H1 (cell line): ENCODE results near the gene KCNQ1. TPM values are rescaled to one million over a fixed set of nuclear protein-coding genes. Genes with fewer than 3 reads are reported as not detected.

ENCODE experiments used
- CTCF ChIA-PET: fragments of 300-600 bp; sonication (Branson Sonifier 250); formaldehyde crosslinking; loops from one replicate; lab custom pipeline; 2021; ENCODE audit not compliant: partially characterized antibody; lab: Charles Lee
- POLR2A ChIA-PET: fragments of 300-600 bp; sonication (Branson Sonifier 250); formaldehyde crosslinking; loops from one replicate; lab custom pipeline; 2021; ENCODE audit warnings: inconsistent platforms; ENCODE audit not compliant: partially characterized antibody; lab: Charles Lee
- DNase-seq, 2 experiments: peaks; one replicate each; pipeline versions ENCODE4 v3.0.0 to v3.0.0-alpha.2; 2010 to 2022; ENCODE audit warnings: low spot score in 2 of 2, low read depth in 1 of 2, mixed read lengths in 1 of 2
- FAIRE-seq: peaks from 2 replicates; lab custom pipeline; 2011; peaks lifted over from hg19 to GRCh38; lab: Jason Lieb, UNC
- H2AFZ ChIP-seq: 2 replicates; pipeline ENCODE4 v1.8.1; 2012; ENCODE audit warnings: low read length, inconsistent platforms
- H2AK5ac ChIP-seq: 2 replicates; pipeline ENCODE4 v1.6.1; 2013; ENCODE audit warnings: low read depth, low read length
- H2BK120ac ChIP-seq: replicated peaks from 2 replicates; pipeline ENCODE3; 2013; ENCODE audit warnings: low read depth, low read length, inconsistent platforms
- H2BK12ac ChIP-seq: 2 replicates; pipeline ENCODE4 v1.6.1; 2013; ENCODE audit warnings: low read depth, low read length
- H2BK15ac ChIP-seq: 2 replicates; pipeline ENCODE4 v1.6.1; 2013; ENCODE audit warnings: low read length
- H2BK20ac ChIP-seq: 2 replicates; pipeline ENCODE4 v1.6.1; 2013; ENCODE audit warnings: low read length
- H2BK5ac ChIP-seq: 2 replicates; pipeline ENCODE4 v1.6.1; 2013; ENCODE audit warnings: low read depth, low read length
- H3K14ac ChIP-seq: 2 replicates; pipeline ENCODE4 v1.6.1; 2013; ENCODE audit warnings: inconsistent platforms; ENCODE audit not compliant: insufficient read length
- H3K18ac ChIP-seq: 2 replicates; pipeline ENCODE4 v1.6.1; 2013; ENCODE audit warnings: low read length; ENCODE audit errors: extremely low read depth
- H3K23ac ChIP-seq: 2 replicates; pipeline ENCODE4 v1.6.1; 2013; ENCODE audit warnings: inconsistent platforms; ENCODE audit not compliant: insufficient read length
- H3K23me2 ChIP-seq: 2 replicates; pipeline ENCODE4 v1.6.1; 2013; ENCODE audit warnings: low read depth, low read length
- H3K27ac ChIP-seq: 2 replicates; pipeline ENCODE4 v1.6.1; 2011; ENCODE audit warnings: low read depth, low read length, inconsistent platforms
- H3K27me3 ChIP-seq, 4 experiments: replicated peaks in 1 of 4; 1 replicate in 1 of 4; 2 replicates in 3 of 4; pipeline versions ENCODE4 v1.6.1 to v1.8.1; 2011 to 2013; ENCODE audit warnings: low read length in 3 of 4, mild to moderate bottlenecking in 3 of 4, inconsistent platforms in 2 of 4, mixed read lengths in 2 of 4, moderate library complexity in 1 of 4; ENCODE audit not compliant: control insufficient read depth in 3 of 4, insufficient read depth in 3 of 4; ENCODE audit errors: extremely low read depth in 1 of 4
- H3K36me3 ChIP-seq, 4 experiments: 2 replicates each; pipeline versions ENCODE4 v1.6.1 to v1.8.1; 2011 to 2013; ENCODE audit warnings: mild to moderate bottlenecking in 4 of 4, low read length in 3 of 4, moderate library complexity in 2 of 4, control low read depth in 1 of 4, inconsistent platforms in 1 of 4; ENCODE audit not compliant: insufficient read depth in 4 of 4, control insufficient read depth in 2 of 4
- H3K4ac ChIP-seq: replicated peaks from 2 replicates; pipeline ENCODE3; 2013; ENCODE audit warnings: low read length, low read depth, mixed read lengths, inconsistent platforms; ENCODE audit not compliant: insufficient read length
- H3K4me1 ChIP-seq, 4 experiments: replicated peaks in 1 of 4; 1 replicate in 1 of 4; 2 replicates in 3 of 4; pipeline versions ENCODE4 v1.6.1 to v1.8.1; 2011 to 2013; ENCODE audit warnings: low read length in 3 of 4, inconsistent platforms in 2 of 4, mixed read lengths in 1 of 4; ENCODE audit not compliant: insufficient read depth in 4 of 4, control insufficient read depth in 3 of 4
- H3K4me2 ChIP-seq, 2 experiments: 2 replicates each; pipeline versions ENCODE4 v1.6.1 to v1.8.1; 2011 to 2013; ENCODE audit warnings: low read depth in 2 of 2, low read length in 2 of 2, control low read depth in 1 of 2, inconsistent platforms in 1 of 2, mild to moderate bottlenecking in 1 of 2; ENCODE audit not compliant: insufficient read depth in 1 of 2
- H3K4me3 ChIP-seq, 4 experiments: fragments of 200-600, 300-600 bp in 1 of 4; sonication (generic), shearing (Covaris generic), sonication (Bioruptor Twin) in 1 of 4; 2 replicates each; pipeline versions ENCODE4 v1.5.1 to v1.8.1; 2011 to 2016; ENCODE audit warnings: low read length in 4 of 4, low read depth in 3 of 4, control low read depth in 2 of 4, inconsistent platforms in 2 of 4, mild to moderate bottlenecking in 2 of 4, mixed read lengths in 1 of 4, moderate library complexity in 1 of 4; ENCODE audit not compliant: insufficient read depth in 2 of 4; ENCODE audit errors: extremely low read depth in 1 of 4
- H3K56ac ChIP-seq: replicated peaks from 2 replicates; pipeline ENCODE3; 2013; ENCODE audit warnings: low read depth, mild to moderate bottlenecking, mixed read lengths, low read length, inconsistent platforms; ENCODE audit not compliant: insufficient read length
- H3K79me1 ChIP-seq: 2 replicates; pipeline ENCODE4 v1.6.1; 2013; ENCODE audit warnings: low read depth, low read length, control low read depth
- H3K79me2 ChIP-seq, 2 experiments: 2 replicates each; pipeline versions ENCODE4 v1.6.1 to v1.8.1; 2012 to 2013; ENCODE audit warnings: low read length in 2 of 2, mild to moderate bottlenecking in 2 of 2, inconsistent platforms in 1 of 2; ENCODE audit not compliant: insufficient read depth in 2 of 2, control insufficient read depth in 1 of 2
- H3K9ac ChIP-seq, 4 experiments: replicated peaks in 1 of 4; 1 replicate in 1 of 4; 2 replicates in 3 of 4; pipeline versions ENCODE4 v1.6.1 to v1.8.1; 2011 to 2013; ENCODE audit warnings: low read depth in 3 of 4, low read length in 3 of 4, control low read depth in 2 of 4, mild to moderate bottlenecking in 2 of 4, moderate library complexity in 2 of 4, inconsistent platforms in 1 of 4; ENCODE audit errors: extremely low read depth in 1 of 4
- H3K9me3 ChIP-seq, 2 experiments: 2 replicates each; pipeline versions ENCODE4 v1.6.1 to v1.8.1; 2012 to 2013; ENCODE audit warnings: mild to moderate bottlenecking in 2 of 2, moderate library complexity in 2 of 2, control low read depth in 1 of 2, inconsistent platforms in 1 of 2, low read depth in 1 of 2, low read length in 1 of 2, mixed read lengths in 1 of 2; ENCODE audit not compliant: insufficient read depth in 2 of 2
- H4K20me1 ChIP-seq, 2 experiments: replicated peaks in 1 of 2; 2 replicates each; pipeline versions ENCODE3 to v1.8.1; 2011 to 2013; ENCODE audit warnings: inconsistent platforms in 2 of 2, low read length in 2 of 2, mild to moderate bottlenecking in 1 of 2; ENCODE audit not compliant: insufficient read depth in 2 of 2, control insufficient read depth in 1 of 2
- H4K5ac ChIP-seq: 2 replicates; pipeline ENCODE4 v1.6.1; 2013; ENCODE audit warnings: low read length, low read depth, mixed read lengths, inconsistent platforms; ENCODE audit not compliant: insufficient read length
- H4K8ac ChIP-seq: 2 replicates; pipeline ENCODE4 v1.8.0; 2013; ENCODE audit warnings: mild to moderate bottlenecking, moderate library complexity, low read length, inconsistent platforms; ENCODE audit not compliant: insufficient read depth; ENCODE audit errors: extremely low read depth
- H4K91ac ChIP-seq: replicated peaks from 2 replicates; pipeline ENCODE3; 2013; ENCODE audit warnings: low read length, mixed read lengths, inconsistent platforms; ENCODE audit not compliant: insufficient read length
- JUND ChIP-seq: IDR thresholded peaks from 2 replicates; pipeline ENCODE4 v1.6.1; 2011; ENCODE audit warnings: mild to moderate bottlenecking, improper control_type of control experiment, low read length
- WGBS, 2 experiments: shearing (Covaris generic) in 1 of 2; methylation state at CpG; one replicate each; pipeline versions ENCODE4 v1.1.6 to v1.1.7; 2013 to 2015; ENCODE audit warnings: low lambda C conversion rate in 2 of 2, mixed read lengths in 2 of 2, inconsistent platforms in 1 of 2, low coverage in 1 of 2, missing lambda C conversion rate in 1 of 2; ENCODE audit not compliant: insufficient replicate concordance in 2 of 2, insufficient coverage in 1 of 2, insufficient read length in 1 of 2; ENCODE audit errors: extremely low coverage in 1 of 2, missing lambda C conversion rate in 1 of 2; 5-methylcytosine and 5-hydroxymethylcytosine counted together
- polyA plus RNA-seq, 7 experiments: library from polyadenylated mRNA; depleted of rRNA in 3 of 7; stranded (reverse) in 5 of 7; unstranded in 2 of 7; fragments of >200 nt in 5 of 7; fragments of 200-250 nt in 2 of 7; gene quantifications; 1 replicate in 5 of 7; 2 replicates in 1 of 7; 4 replicates in 1 of 7; pipeline versions ENCODE4 v1.2.1 to v1.2.3, GENCODE V29; 2011 to 2013; ENCODE audit warnings: missing spikeins in 2 of 7, mixed read lengths in 2 of 7
- total RNA-seq: library from RNA; stranded (reverse); fragmentation: NEBNext Ultra II Directional; extraction: Animal tissue kit (Norgen Biotek cat#: 25700); gene quantifications from 2 replicates; pipeline ENCODE4 v1.2.1, GENCODE V29; 2021

Gene KCNQ1
- total and polyA plus RNA-seq, 2 of the 8 experiments (the other 6 are each of a cell fraction or from before 2014, with no cell fraction given), result 1.9 to 2.0 TPM

DNA sequence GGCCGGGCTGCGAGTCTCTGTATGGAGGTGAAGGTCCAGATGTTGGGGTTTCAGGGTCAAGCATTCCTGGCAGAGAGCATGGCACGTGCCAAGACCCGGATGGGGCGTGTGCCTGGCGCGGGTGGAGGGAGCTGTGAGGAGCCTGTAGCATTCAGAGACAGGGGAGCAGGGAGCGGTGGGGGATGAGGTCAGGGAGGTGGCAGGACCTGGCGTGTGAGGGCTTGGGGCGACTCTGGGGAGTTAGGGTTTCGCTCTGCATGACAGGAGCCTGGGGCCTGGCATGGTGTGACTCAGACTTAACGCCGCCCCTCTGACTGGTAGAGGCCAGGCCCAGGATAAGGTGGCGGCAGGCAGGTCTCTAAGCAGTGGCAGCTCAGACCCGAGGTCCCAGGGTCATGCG, 103.0 kb downstream of the KCNQ1 start:
- Histone ChIP-seq H2BK20ac (no peak overlapping the region), H3K14ac (no peak overlapping the region), H2BK5ac (no peak overlapping the region), H3K56ac (no peak overlapping the region), H2AK5ac (no peak overlapping the region), H4K8ac (no peak overlapping the region), H3K23me2 (no peaks in the 10 kb centered on the region), H3K4me1 (no peaks in the 10 kb centered on the region; a peak in 1 of 7 replicates), H2BK120ac (no peak overlapping the region), H2BK12ac (no peak overlapping the region), H3K23ac (no peak overlapping the region), H3K79me1 (no peaks in the 10 kb centered on the region), H2BK15ac (no peak overlapping the region)
- POLR2A ChIA-PET, result no interaction called here
- no peak for TF ChIP-seq JUND
- TF ChIP-seq, all 59 proteins: peak for 0
- no peak overlapping the region for H4K91ac ChIP-seq
- CTCF ChIA-PET, result interaction anchor here (0.8 to 1.6 kb wide), 3 partner anchors 16 to 344 kb away, joined by 3 to 4 read pairs (median 4); no protein-coding TSS in a partner anchor
- H2AFZ ChIP-seq, result no peak overlapping the region
- H4K5ac ChIP-seq, result no peak overlapping the region
- no peak overlapping the region for H3K27ac ChIP-seq
- DNase-seq, result no peak
- H3K4ac ChIP-seq, result no peak overlapping the region
- H3K9me3 ChIP-seq, result no peaks in the 10 kb centered on the region
- no peaks in the 10 kb centered on the region for H3K36me3 ChIP-seq
- no peak overlapping the region for H3K18ac ChIP-seq
- H3K4me2 ChIP-seq, result no peak overlapping the region
- H3K9ac ChIP-seq, result no peak overlapping the region
- no peaks in the 10 kb centered on the region for H4K20me1 ChIP-seq
- FAIRE-seq, result no peak
- no peaks in the 10 kb centered on the region for H3K79me2 ChIP-seq
- no peak overlapping the region for H3K4me3 ChIP-seq
- H3K27me3 ChIP-seq, result peaks cover 17 to 68% (median 41%) of the 10 kb centered on the region in 4 experiments
- WGBS, 2 experiments, result 86% methylated on average over 15 of the region's 16 CpGs; no CpG with 5 or more reads in 1 of the 2 experiments
